Skeletal muscle cell (primary cell): ENCODE measurements around the gene PELO.

ENCODE experiments used
- DNase-seq: peaks from one replicate; pipeline ENCODE4 v3.0.0-alpha.2; 2010; ENCODE audit warnings: low read depth
- H3K4me3 ChIP-seq: 2 replicates; pipeline ENCODE4 v1.5.1; 2011; ENCODE audit warnings: low read depth, mild to moderate bottlenecking, control low read depth, low read length, moderate library complexity

PELO gene

DNA sequence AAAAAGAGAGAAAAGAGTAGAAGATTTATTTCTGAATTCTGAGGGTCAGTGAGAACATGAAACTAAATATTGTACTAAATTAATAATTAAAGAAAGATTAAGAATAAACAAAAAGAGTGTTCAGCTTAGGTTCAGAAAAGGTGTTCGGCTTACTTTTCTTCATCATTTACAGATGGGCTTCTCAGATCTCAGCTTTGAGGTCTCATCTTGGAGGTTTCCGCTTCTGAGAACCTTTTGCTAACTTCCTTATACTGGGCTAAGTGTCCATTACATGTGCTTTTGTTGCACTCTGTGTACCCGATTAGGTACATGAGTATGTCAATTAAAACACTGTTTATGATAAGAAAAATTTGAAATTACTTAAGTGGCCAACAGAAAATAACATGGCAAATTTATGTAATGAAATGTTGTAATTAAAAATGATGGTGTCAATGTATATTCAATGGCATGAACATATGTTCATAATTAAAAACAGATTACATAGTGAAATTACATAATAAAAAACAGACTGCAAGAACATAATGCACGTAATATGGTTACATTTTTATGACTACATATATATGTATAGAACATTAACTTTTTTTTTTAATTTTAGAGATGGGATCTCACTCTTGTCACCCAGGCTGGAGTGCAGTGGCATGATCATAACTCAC, 17.3 kb upstream of the PELO start:
- no peak for DNase-seq

DNA sequence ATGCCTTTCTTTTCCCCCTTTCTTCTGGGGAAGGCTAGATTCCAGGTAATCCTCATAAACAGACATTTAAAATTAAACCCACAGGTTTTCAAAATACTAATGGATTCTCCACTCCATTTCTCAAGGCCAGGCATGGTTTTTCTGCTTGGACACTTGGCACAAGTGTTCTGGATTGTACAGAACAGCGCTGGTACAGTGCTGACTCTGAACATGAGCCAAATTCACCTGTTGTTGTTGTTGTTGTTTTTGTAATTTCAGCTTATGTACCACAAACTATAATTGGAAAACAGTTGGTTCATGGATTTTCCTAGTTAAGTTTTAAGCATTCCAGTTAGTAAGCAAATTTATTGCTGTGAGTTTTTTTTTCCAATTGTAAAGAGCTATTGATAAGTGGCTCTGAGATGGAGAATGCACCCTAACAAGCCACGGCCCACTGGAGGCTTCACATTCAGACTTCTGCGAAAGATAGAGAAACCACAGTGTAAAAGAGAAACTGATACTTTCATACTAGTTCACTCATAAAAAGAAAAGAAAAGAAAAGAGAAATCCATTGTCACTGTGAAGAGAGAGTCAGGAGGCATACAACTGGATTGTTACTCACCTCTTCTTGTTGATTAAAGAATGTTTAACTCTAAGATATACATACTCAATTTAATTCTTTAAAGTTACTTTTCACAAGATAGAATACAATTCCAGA, 16.2 kb upstream of the PELO start:
- DNase-seq: no peak
- no peak overlapping the region for H3K4me3 ChIP-seq

More for the DNA sequence above, 17.3 kb upstream of the PELO start:
- no peak overlapping the region for H3K4me3 ChIP-seq

DNA sequence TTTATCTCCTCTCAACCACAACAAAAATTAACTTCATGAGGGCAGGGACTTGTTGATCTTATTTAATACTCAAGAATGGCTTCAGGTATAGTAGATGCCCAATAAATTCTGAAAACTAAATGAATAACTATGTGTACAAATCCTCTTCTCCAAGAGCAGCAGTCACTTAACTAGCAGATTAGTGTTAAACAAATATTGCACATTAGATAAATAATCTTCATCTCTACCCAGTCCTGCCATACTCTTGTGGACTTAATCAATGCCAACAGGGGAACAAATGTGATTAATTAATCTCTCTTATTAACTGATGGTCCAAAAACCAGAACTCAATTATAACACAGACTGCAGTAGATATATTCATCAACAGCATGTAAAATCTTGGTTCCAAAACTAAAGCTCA, 15.0 kb upstream of the PELO start:
- no peak for DNase-seq
- no peak overlapping the region for H3K4me3 ChIP-seq

DNA sequence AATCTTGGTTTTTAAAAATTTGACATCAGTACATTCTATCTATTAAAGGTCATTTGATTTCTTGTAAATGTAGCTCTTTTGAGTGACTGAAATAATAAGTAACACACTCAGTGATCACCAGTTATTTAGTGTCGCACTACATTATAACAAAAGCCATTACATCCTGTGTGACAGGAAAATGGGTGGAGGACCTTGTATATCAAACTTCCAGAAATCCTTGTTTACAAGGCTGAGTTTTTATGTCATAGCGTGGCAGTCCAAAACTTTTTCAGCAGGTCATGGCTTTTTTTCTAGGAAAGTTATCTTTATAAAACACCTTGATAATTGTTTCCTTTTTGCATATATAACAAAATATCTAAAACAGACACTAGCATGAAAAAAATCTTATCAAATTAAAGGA, 14.4 kb upstream of the PELO start:
- no peak overlapping the region for H3K4me3 ChIP-seq
- DNase-seq: no peak

DNA sequence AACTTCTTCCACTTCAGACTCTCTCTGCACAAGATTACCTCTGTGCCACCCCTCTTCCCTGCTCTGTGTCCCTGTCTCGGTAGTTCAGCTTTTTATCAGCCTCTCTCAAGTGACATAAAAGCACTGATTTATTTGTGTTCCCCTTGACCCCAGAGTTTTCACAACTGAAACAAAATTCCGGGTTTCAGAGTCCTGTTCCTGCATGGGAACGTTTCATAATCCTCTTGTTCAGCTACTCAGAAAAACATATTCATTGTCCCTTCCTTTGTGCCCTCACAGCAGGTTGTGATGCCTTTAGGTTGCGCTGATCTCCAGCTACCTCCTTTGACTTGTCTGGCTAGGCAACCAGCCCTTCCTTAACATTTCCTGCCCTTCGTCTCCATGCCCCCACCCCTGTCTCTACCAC, 13.7 kb upstream of the PELO start:
- H3K4me3 ChIP-seq: no peak overlapping the region
- DNase-seq: no peak

DNA sequence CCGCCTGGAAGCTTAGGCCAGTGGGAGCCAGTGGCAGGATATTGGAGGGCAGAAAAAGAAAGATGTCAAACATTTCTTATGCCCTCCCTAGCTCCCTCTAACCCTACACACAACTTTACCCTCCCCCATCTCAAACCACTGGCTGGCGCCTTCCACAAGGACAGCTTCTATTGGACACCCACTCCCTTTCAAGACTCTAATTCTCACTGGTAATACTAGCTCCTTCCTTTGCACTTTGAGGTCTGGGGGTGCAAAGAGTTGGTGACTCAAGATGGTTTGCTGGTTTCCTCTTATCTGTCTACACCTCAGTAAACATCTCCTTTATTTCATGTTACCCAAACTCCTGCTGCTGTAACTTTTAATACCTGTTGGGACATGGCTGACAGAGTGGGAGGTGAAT, 11.6 kb upstream of the PELO start:
- H3K4me3 ChIP-seq: no peak overlapping the region
- DNase-seq: no peak

DNA sequence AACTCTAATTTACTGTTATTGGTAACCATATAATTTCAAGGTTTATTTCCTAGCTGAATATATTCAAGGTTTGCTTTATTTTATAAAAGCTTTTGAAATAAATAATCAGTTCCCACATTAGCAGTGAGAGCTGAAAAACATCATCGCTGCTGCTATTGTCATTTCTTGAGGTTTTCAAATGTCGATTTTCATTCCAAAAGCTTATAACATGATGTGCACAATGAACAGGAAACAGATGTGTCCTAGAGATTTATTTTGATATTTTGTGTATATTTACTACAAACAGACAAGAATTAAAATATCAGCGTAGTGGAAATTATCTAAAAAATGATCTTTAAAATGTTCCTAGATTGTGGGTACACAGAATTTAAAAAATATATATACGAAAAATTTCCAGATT, 10.5 kb upstream of the PELO start:
- no peak for DNase-seq
- no peak overlapping the region for H3K4me3 ChIP-seq

DNA sequence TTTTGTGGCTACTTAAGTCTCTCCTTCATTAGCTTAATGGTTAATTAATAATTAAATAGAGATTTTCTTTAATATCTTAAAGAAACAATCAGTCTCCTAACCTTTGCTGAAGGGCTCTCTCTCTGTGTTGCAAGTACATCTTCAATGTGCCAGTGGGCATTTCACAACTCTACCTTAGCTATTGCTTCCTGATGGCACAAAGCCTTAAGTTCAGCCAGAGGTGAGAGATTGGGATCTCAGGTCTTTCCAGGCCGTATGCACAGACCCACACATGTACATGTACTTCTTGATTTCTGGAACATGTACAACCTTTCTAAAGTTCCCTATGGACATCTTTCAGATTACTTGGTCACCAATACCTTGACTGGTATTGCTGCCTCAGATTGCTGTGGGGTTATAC, 8.9 kb upstream of the PELO start:
- DNase-seq: no peak
- no peak overlapping the region for H3K4me3 ChIP-seq

DNA sequence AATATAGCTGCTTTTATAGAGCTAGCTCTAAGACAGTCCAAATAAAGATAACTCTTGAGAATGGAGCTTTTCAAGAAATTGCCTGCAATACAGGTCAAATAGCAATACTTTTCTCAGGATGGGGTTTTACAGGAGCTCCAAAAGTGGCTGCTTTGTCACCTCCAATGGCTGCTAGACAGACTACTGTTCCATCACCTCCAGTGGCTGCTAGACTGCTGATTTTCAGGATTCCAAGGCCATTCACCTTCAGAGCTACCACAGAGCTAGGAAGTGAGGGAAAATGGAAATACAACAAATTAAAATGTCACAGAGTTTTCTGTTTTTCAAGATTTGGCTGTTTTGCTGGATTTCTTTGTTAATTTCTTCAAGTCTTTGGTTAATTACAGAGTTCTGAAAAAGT, 8.5 kb upstream of the PELO start:
- no peak overlapping the region for H3K4me3 ChIP-seq
- DNase-seq: no peak

DNA sequence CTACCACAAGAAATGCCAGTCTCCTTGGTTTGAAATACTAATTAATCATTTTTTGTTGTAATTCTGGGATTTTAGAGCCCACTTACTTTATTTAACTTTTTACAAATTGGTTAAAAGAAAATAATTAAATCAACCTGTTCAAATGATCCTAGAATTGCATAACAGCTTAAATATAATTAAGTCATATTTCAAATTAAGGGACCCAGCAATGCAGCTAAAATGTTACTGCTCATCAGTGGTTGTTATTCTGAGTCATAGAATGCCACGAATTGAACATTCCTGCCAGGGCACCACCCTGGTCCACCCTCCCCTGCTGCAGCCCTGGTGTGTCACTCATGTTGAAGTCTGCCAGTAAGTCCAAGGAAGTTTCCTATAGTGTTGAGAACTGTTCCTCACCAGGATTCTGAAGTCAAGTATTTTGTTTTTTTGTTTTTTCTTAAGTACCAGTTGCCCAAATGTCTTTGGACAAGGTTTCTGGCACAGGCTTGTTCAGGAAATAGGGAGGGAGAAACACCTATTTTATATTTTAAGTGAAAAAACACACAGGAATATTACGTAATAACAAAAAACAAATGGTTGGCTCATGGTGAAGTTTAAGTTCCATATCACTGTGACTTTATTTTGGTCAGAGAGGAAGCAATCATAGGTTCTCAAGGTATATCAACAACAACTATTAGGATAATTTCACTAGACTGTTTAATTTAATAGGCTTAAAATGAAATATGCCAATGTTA, 4.3 kb upstream of the PELO start:
- no peak for DNase-seq
- H3K4me3 ChIP-seq: no peak overlapping the region

DNA sequence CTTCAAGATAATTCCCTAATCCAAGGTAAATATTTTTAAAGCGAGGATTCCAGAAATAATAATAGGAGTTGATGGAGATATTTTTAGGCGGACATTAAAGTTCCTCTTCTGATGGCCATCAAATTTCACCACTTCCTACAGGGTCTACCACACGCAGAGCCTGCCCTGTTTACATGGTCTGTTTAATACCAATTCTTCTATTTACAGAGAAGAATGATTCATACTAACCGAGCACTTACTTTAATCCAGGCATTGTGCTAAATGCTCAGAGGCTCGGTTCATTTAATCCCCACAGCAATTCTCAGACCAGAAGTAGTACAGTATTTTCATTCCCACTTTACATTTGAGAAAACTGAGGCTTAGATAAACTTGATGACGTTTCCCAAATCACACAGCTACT, 3.0 kb upstream of the PELO start:
- no peak for DNase-seq
- H3K4me3 ChIP-seq: no peak overlapping the region

DNA sequence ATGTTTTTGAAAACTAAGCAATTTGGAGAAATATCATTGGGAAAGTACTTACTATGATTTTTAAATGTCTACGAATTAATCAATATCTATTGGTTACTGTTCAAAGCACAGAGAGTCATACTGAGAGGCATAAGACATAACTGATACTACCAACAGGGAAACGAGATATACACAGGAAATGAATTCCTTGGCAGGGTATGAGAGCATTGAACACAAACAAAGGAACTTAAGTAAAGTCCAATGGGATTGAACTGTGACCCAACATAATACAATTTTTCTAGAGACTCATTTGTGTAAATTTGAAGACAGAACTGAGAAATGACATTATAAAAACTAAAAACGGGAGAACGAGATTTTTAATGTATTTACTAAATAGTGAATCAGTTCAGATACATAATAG, 1.3 kb upstream of the PELO start:
- no peak overlapping the region for H3K4me3 ChIP-seq
- no peak for DNase-seq

DNA sequence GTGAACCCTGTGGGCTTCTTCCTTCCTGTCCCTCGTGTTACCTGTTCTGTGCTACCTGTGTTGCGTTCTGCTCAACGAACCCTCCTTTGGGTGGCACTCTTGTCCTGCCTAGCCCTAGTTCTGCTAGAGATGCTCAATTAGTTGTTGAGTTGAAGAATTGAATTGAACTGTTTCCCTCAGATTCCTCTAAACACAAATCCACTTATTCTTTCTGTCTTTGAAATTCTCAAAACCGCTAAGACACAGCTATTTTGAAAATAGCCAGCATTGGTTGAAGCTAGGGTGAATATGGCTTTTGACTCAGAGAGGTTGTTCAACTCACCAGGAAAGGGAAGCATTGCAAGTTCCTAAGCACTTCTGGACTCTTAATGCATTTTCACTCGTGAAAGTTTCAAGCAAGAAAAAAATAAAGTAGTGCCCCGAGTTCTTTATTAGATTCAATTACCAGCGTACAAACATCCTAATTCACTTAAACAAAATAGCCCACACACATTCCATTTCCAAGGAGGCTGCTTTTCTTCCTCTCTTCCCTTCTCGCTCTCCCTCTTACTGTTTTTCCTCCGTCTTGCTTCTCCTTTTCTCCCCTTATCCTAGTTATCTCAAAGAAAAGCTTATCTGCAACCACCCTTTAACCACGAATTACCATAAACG, 642 bp upstream of the PELO start:
- peak overlapping the region; percentile 61 for H3K4me3 ChIP-seq
- no peak for DNase-seq

DNA sequence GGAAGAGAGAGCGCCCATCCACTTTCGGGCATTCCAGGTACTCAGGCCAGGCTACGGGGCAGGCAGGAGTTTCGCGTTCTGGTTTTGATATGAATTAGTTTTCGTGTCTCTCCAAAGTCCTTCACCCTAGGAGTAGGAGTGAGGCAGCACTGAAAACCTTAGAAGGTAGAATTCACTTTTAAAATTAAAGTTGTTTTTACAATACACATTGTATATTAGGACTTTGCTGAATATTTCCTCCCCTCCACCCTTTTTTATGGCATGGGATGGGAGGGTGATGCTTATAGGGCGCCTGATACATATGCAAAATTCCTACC, 747 bp downstream of the PELO start:
- no peak for DNase-seq
- peak overlapping the region; percentile 61 for H3K4me3 ChIP-seq

DNA sequence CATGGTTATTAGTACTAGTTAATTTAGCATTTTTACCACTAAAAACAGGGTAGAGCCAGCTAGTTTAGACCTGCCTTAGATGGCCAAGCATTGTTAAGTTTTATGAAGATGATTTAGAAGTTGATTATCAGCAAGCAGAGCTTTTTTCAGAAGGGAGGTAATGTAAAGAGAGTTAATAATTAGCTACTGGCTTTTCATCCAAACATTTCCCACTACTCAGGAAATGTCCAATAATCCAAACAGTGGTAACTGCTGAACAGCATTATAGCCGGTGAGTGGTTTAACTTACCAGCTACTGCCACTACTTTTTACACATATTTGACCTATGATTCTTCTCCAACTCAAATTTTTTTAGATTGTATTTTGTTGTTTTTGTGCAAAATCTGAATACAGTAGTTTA, 1.7 kb downstream of the PELO start:
- DNase-seq: no peak
- no peak overlapping the region for H3K4me3 ChIP-seq

DNA sequence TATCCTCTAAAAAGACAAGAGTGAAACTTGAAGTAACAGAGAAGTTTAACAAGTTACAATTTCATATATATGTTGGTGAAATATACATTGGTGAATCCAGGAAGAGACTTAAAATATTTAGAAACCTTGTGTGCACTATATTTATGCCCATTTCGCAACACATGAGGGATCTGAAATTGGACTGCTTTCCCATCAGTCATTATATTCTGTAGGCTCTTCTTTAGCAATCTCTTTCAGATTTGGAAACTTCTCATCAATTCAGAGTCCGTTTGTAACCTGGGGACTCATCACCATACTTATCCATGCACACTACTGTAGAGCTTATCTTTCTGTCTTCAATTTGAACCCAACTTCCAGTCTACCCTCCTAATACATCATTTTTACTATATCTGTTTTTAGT, 2.1 kb downstream of the PELO start:
- H3K4me3 ChIP-seq: no peak overlapping the region
- DNase-seq: no peak

DNA sequence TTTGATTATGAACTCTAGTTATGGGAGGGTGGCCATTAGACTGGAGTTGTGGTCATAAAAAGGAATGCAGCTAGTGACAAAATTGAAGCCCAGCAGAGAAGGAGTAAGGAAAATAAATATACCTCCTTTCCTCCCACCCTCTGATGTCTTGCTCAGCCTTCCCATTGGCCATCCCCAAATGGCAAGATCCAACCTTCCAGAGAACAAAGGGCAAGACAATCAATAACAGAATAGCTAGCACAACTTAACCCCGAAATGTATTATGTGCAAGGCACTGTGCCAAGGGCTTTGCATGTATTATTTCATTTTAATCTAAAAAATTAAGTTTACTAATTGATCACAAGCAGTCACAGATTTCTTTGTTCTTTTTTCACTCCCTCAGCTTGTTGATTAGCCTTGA, 3.6 kb downstream of the PELO start:
- H3K4me3 ChIP-seq: no peak overlapping the region
- DNase-seq: no peak

DNA sequence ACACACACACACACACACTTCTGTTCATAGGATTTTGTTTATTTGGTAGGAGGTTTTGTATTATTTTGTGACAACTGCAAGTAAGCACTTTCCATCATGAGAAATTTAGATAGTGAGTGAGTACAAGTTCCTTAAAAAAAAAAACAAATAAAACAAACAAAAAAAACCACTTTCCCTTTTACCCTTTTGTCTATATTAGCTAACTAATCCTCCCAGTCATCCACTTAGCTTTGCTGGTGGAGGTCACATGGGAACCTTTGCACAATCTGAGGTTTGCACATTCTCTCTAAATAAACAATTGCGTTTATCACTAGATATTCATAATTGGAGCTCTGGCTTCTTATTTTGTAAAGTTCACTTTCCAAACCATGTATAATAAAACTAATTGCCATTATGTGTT, 6.8 kb downstream of the PELO start:
- DNase-seq: no peak
- H3K4me3 ChIP-seq: no peak overlapping the region

DNA sequence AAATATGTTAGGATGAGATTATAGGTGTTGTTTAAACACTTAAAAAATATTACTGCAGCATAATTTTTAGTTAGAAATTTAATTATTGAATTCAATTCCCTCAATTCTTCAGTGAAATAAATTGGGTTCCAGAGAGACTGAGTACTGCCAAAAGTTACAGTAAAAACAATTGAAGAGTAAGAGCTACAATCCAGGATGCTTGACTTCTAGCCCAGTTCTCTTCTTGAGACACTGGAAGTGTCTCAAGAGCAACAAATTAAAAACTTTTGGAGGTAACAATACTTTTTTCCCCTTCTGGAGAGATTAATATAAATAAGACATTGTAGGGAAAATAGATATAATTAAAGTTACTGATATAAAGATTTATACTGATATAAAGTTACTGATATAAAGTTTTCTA, 8.3 kb downstream of the PELO start:
- no peak overlapping the region for H3K4me3 ChIP-seq
- no peak for DNase-seq

DNA sequence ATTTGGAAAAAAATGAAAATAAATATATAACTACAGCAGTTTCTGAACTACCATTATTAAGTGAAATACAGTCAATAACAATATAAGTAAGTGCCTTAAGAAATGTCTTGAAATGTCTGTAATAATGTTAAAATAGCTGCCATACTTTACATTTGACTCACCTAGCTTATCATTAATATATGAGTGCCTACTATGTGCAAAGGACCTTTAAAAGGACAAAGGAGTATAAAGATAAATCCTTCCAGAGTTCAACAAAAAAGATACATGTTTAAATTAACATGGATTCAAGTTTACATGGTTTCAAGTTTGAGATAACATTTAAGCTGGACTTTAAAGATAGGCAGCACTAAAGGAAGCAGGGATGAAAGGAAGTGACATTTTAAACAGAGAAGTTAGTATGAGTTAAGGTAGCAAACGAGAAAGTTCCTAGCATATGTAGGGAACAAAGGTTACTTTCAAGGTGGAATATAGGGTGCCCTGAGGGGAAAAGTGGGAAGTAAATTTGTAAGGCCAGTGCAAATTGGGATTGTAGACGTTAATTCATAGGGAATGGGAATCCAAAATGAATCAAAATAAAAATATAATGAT, 8.9 kb downstream of the PELO start:
- H3K4me3 ChIP-seq: no peak overlapping the region
- DNase-seq: no peak
